Measurements from ENCODE around the gene BRINP1. TPM values are rescaled to one million over a fixed set of nuclear protein-coding genes. Genes with fewer than 3 reads are reported as not detected.

BRINP1 gene
- polyA plus RNA-seq, 1 experiment = not detected

GRCh38 chr9:119195521-119195920 is 173.7 kb downstream of the BRINP1 start:
- TF ChIP-seq CTCF (IDR thresholded peaks at IDR 0.05; ENCODE audit: low read depth, low read length) = no peak
- H3K27ac ChIP-seq (ENCODE audit: low read depth, low read length) = no peak overlapping the region
- peaks cover 5% of the 10 kb centered on the region; the same call in 1 of the 2 replicates for H3K9me3 ChIP-seq (ENCODE audit: control insufficient read depth, insufficient read depth, low read length)
- no peak overlapping the region for H3K4me3 ChIP-seq (ENCODE audit: low read depth, low read length)
- CTCF ChIA-PET = no interaction called here
- DNase-seq (ENCODE audit: low read depth, low spot score) = no peak
- no peaks in the 10 kb centered on the region for H3K27me3 ChIP-seq (ENCODE audit: control insufficient read depth, insufficient read depth, low read length)
- POLR2A ChIA-PET = no interaction called here

GRCh38 chr9:119185298-119185697 is 183.9 kb downstream of the BRINP1 start:
- H3K27me3 ChIP-seq (ENCODE audit: control insufficient read depth, insufficient read depth, low read length) = no peaks in the 10 kb centered on the region
- H3K4me3 ChIP-seq (ENCODE audit: low read depth, low read length) = no peak overlapping the region
- no peak for TF ChIP-seq CTCF (IDR thresholded peaks at IDR 0.05; ENCODE audit: low read depth, low read length)
- ChIA-PET CTCF (no interaction called here), POLR2A (no interaction called here)
- H3K27ac ChIP-seq (ENCODE audit: low read depth, low read length) = no peak overlapping the region
- H3K9me3 ChIP-seq (ENCODE audit: control insufficient read depth, insufficient read depth, low read length) = peaks cover 21% of the 10 kb centered on the region
- no peak for DNase-seq (ENCODE audit: low read depth, low spot score)

- ChIA-PET POLR2A (no interaction called here), CTCF (no interaction called here)
- peaks cover 21% of the 10 kb centered on the region for H3K9me3 ChIP-seq (ENCODE audit: control insufficient read depth, insufficient read depth, low read length)
- no peak for TF ChIP-seq CTCF (IDR thresholded peaks at IDR 0.05; ENCODE audit: low read depth, low read length)
- H3K4me3 ChIP-seq (ENCODE audit: low read depth, low read length) = no peak overlapping the region
- DNase-seq (ENCODE audit: low read depth, low spot score) = no peak
- no peak overlapping the region for H3K27ac ChIP-seq (ENCODE audit: low read depth, low read length)
- H3K27me3 ChIP-seq (ENCODE audit: control insufficient read depth, insufficient read depth, low read length) = no peaks in the 10 kb centered on the region
Observed at GRCh38 chr9:119184265-119184936, 184.8 kb downstream of the BRINP1 start.

GRCh38 chr9:119181561-119181960 is 187.7 kb downstream of the BRINP1 start:
- CTCF ChIA-PET = no interaction called here
- POLR2A ChIA-PET = no interaction called here
- DNase-seq (ENCODE audit: low read depth, low spot score) = no peak
- no peaks in the 10 kb centered on the region for H3K27me3 ChIP-seq (ENCODE audit: control insufficient read depth, insufficient read depth, low read length)
- no peak overlapping the region for H3K27ac ChIP-seq (ENCODE audit: low read depth, low read length)
- TF ChIP-seq CTCF (IDR thresholded peaks at IDR 0.05; ENCODE audit: low read depth, low read length) = no peak
- H3K9me3 ChIP-seq (ENCODE audit: control insufficient read depth, insufficient read depth, low read length) = peaks cover 29% of the 10 kb centered on the region
- H3K4me3 ChIP-seq (ENCODE audit: low read depth, low read length) = no peak overlapping the region

- Histone ChIP-seq H3K9me3 (ENCODE audit: control insufficient read depth, insufficient read depth, low read length) (peaks cover 22% of the 10 kb centered on the region), H3K27ac (ENCODE audit: low read depth, low read length) (no peak overlapping the region), H3K27me3 (ENCODE audit: control insufficient read depth, insufficient read depth, low read length) (no peaks in the 10 kb centered on the region), H3K4me3 (ENCODE audit: low read depth, low read length) (no peak overlapping the region)
- ChIA-PET CTCF (no interaction called here), POLR2A (no interaction called here)
- no peak for DNase-seq (ENCODE audit: low read depth, low spot score)
- TF ChIP-seq CTCF (IDR thresholded peaks at IDR 0.05; ENCODE audit: low read depth, low read length) = no peak
Observed at GRCh38 chr9:119180897-119181296, 188.3 kb downstream of the BRINP1 start.
